Subcutaneous abdominal adipose tissue (tissue), 5 donors: ENCODE measurements around the gene PPP1R12B.
"Not testable (repeated sequence)": the region's sequence is repeated elsewhere in the genome, so short reads cannot be mapped to it uniquely, and the experiment has no call there.

Source experiments
- H3K27ac ChIP-seq: one replicate; pipeline ENCODE4 v1.7.0; 2013; ENCODE audit warnings: low read depth, mild to moderate bottlenecking, inconsistent platforms, low read length, moderate library complexity
- H3K27me3 ChIP-seq, 5 donors: one replicate each; pipeline ENCODE4 v1.7.0; 2013; ENCODE audit warnings: low read length in 5 of 5, inconsistent platforms in 1 of 5; ENCODE audit not compliant: control insufficient read depth in 5 of 5, insufficient read depth in 4 of 5
- H3K36me3 ChIP-seq, 5 donors: one replicate each; pipeline ENCODE4 v1.7.0; 2013; ENCODE audit warnings: low read length in 5 of 5; ENCODE audit not compliant: control insufficient read depth in 5 of 5, insufficient read depth in 5 of 5
- H3K4me1 ChIP-seq, 5 donors: one replicate each; pipeline ENCODE4 v1.7.0; 2013; ENCODE audit warnings: low read length in 5 of 5, mild to moderate bottlenecking in 3 of 5, moderate library complexity in 1 of 5; ENCODE audit not compliant: control insufficient read depth in 5 of 5, insufficient read depth in 5 of 5
- H3K4me3 ChIP-seq, 5 donors: one replicate each; pipeline ENCODE4 v1.7.0; 2013; ENCODE audit warnings: low read length in 5 of 5, low read depth in 1 of 5
- H3K9ac ChIP-seq, 5 donors: one replicate each; pipeline ENCODE4 v1.7.0; 2013; ENCODE audit warnings: low read length in 5 of 5, mild to moderate bottlenecking in 4 of 5, moderate library complexity in 3 of 5
- H3K9me3 ChIP-seq, 5 donors: one replicate each; pipeline ENCODE4 v1.7.0; 2013; ENCODE audit warnings: low read length in 5 of 5; ENCODE audit not compliant: control insufficient read depth in 5 of 5
- donor health status: healthy.
- donor health status: healthy.
- donor health status: healthy.
- donor health status: healthy.
- donor health status: healthy.

Gene PPP1R12B

DNA sequence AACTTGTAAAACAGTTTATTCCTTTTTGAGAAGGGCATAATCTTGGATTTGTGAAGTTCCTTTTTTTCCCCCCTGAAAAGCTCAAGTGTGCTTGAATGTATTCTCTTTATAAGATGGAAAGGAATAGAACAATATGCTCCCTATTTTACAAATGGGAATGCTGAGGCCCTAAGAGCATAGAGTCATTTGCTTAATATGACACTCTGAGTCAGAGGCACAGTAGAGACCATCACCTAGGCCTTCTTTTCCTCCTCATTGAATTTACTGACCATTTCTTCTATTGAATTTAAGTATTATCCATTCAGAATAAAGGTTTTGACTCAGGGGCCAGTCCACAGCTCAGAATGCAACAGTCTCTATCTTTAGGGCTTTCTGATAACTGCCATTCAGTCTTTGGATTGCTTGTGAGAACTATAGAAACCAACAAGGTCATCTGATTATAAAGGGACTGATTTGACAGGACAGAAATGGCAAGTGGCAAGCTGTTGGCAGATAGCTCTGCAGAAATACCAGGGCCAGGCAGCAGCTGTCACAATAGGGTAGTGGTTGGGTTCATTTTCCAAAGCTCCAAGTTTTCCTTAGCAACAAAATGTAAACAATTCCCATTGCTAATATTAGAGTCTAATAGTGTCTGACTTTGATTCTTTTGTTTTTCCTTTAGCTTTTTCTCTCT, 111.1 kb downstream of the PPP1R12B start:
- Histone ChIP-seq H3K36me3 (peaks cover 0 to 15% (median 4%) of the 10 kb centered on the region in 5 donors), H3K4me1 (peaks cover 0 to 12% (median 0%) of the 10 kb centered on the region in 5 donors), H3K9ac (peak overlapping the region in 1 of 5 donors; percentile 24), H3K27ac (peak overlapping the region; percentile 66)
- H3K4me3 ChIP-seq, H3K27me3 ChIP-seq, H3K9me3 ChIP-seq: not testable (repeated sequence)

- peaks cover 0 to 11% (median 0%) of the 10 kb centered on the region in 5 donors for H3K36me3 ChIP-seq
- not testable (repeated sequence) for H3K4me3 ChIP-seq, H3K9ac ChIP-seq, H3K27me3 ChIP-seq, H3K9me3 ChIP-seq
- peak overlapping the region; percentile 66 for H3K27ac ChIP-seq
- peaks cover 0 to 12% (median 0%) of the 10 kb centered on the region in 5 donors for H3K4me1 ChIP-seq
These were observed 111.6 kb downstream of the PPP1R12B start for GRCh38 chr1:202460143-202460495.

GRCh38 chr1:202462342-202463076, 114.0 kb downstream of the PPP1R12B start:
- no peaks in the 10 kb centered on the region for H3K27me3 ChIP-seq
- no peak overlapping the region for H3K27ac ChIP-seq
- peaks cover 0 to 10% (median 0%) of the 10 kb centered on the region in 5 donors for H3K36me3 ChIP-seq
- no peaks in the 10 kb centered on the region for H3K9me3 ChIP-seq
- no peak overlapping the region for H3K9ac ChIP-seq
- H3K4me1 ChIP-seq, result peaks cover 0 to 23% (median 5%) of the 10 kb centered on the region in 5 donors
- no peak overlapping the region for H3K4me3 ChIP-seq

GRCh38 chr1:202464153-202464742, 115.7 kb downstream of the PPP1R12B start:
- not testable (repeated sequence) for H3K9me3 ChIP-seq, H3K9ac ChIP-seq, H3K27ac ChIP-seq, H3K27me3 ChIP-seq, H3K4me3 ChIP-seq
- Histone ChIP-seq H3K4me1 (peaks cover 0 to 21% (median 5%) of the 10 kb centered on the region in 5 donors), H3K36me3 (peaks cover 0 to 10% (median 0%) of the 10 kb centered on the region in 5 donors)

GRCh38 chr1:202465644-202466270, 117.3 kb downstream of the PPP1R12B start:
- not testable (repeated sequence) for H3K9me3 ChIP-seq, H3K4me3 ChIP-seq, H3K36me3 ChIP-seq, H3K27ac ChIP-seq, H3K9ac ChIP-seq, H3K27me3 ChIP-seq
- peaks cover 0 to 11% (median 5%) of the 10 kb centered on the region in 5 donors for H3K4me1 ChIP-seq

DNA sequence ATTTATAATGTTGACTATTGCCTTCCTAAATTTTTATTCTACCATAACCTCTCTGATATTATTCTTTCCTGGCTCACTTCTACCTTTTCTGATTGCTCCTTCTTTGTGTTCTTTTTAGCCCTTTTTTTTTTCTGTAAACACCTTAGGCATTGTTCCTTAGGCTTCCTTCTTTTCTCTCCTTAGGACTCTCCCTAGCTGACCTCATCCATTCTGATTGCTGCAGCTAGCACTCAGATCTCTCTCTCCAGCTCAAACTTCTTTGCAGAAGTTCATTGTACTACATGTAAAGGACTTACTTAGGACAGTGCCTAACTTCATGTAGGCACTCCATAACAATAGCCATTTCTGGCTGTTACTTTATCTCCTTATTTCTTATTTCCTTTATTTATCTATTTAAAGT, 117.8 kb downstream of the PPP1R12B start:
- peaks cover 0 to 11% (median 5%) of the 10 kb centered on the region in 5 donors for H3K4me1 ChIP-seq
- H3K27ac ChIP-seq, H3K27me3 ChIP-seq, H3K4me3 ChIP-seq, H3K36me3 ChIP-seq, H3K9me3 ChIP-seq, H3K9ac ChIP-seq: not testable (repeated sequence)

GRCh38 chr1:202467381-202467780, 118.9 kb downstream of the PPP1R12B start:
- not testable (repeated sequence) for H3K9ac ChIP-seq, H3K9me3 ChIP-seq, H3K27me3 ChIP-seq, H3K27ac ChIP-seq, H3K36me3 ChIP-seq, H3K4me3 ChIP-seq
- H3K4me1 ChIP-seq, result peaks cover 0 to 13% (median 8%) of the 10 kb centered on the region in 5 donors

DNA sequence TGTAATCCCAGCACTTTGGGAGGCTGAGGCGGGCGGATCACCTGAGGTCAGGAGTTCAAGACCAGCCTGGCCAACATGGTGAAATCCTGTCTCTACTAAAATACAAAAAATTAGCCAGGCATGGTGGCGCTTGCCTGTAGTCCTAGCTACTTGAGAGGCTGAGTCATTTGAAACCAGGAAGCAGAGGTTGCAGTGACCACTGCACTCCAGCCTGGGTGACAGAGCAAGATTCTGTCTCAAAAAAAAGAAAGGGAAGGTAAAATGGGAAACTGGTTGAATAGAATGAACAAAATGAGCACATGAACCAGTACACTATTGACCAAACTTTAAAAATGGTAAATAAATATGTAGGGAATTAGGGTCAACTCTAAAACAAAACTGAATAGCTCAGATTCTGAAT, 120.2 kb downstream of the PPP1R12B start:
- H3K9me3 ChIP-seq, H3K27me3 ChIP-seq, H3K9ac ChIP-seq, H3K4me3 ChIP-seq, H3K27ac ChIP-seq, H3K36me3 ChIP-seq: not testable (repeated sequence)
- H3K4me1 ChIP-seq, result peaks cover 0 to 21% (median 15%) of the 10 kb centered on the region in 5 donors

DNA sequence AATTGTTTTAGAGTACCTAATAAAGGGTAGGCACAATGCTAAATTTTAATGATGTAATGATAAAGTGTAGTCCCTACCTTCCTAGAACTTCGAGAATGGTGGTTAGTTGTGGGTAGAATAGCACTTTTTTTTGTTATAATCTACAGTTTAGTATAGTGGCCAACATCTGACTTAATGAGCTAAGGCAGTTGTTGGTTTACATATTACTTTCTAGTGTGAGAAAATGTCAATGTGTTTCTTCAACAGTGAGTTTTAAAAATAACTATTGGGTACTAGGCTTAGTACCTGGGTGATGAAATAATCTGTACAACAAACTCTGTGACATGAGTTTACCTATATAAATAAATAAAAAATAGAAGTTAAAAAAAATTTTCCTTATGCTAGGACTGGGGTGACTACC, 120.6 kb downstream of the PPP1R12B start:
- H3K4me1 ChIP-seq, result peaks cover 0 to 21% (median 15%) of the 10 kb centered on the region in 5 donors
- not testable (repeated sequence) for H3K9ac ChIP-seq, H3K27me3 ChIP-seq, H3K36me3 ChIP-seq, H3K27ac ChIP-seq, H3K4me3 ChIP-seq, H3K9me3 ChIP-seq

GRCh38 chr1:202471246-202471645, 122.7 kb downstream of the PPP1R12B start:
- no peak overlapping the region for H3K9ac ChIP-seq
- H3K9me3 ChIP-seq, result no peaks in the 10 kb centered on the region
- no peak overlapping the region for H3K27ac ChIP-seq
- peaks cover 0 to 14% (median 10%) of the 10 kb centered on the region in 5 donors for H3K4me1 ChIP-seq
- H3K27me3 ChIP-seq, result no peaks in the 10 kb centered on the region
- H3K4me3 ChIP-seq, result no peak overlapping the region
- H3K36me3 ChIP-seq, result no peaks in the 10 kb centered on the region
